C4-2B (cell line): ENCODE results near the gene GPR68.

Experiments
- H3K27ac ChIP-seq: fragments of 450-650 bp; 2 replicates; pipeline ENCODE4 v1.5.1; 2017
- ZFX ChIP-seq: fragments of 450-650 bp; IDR thresholded peaks from 2 replicates; pipeline ENCODE4 v1.6.1; 2017
- TF ChIP-seq, protein P1 (sequence below): fragments of 450-650 bp; conservative IDR thresholded peaks from 2 replicates; pipeline ENCODE4 v1.5.1; 2017; ENCODE audit warnings: mild to moderate bottlenecking

The GPR68 gene

DNA sequence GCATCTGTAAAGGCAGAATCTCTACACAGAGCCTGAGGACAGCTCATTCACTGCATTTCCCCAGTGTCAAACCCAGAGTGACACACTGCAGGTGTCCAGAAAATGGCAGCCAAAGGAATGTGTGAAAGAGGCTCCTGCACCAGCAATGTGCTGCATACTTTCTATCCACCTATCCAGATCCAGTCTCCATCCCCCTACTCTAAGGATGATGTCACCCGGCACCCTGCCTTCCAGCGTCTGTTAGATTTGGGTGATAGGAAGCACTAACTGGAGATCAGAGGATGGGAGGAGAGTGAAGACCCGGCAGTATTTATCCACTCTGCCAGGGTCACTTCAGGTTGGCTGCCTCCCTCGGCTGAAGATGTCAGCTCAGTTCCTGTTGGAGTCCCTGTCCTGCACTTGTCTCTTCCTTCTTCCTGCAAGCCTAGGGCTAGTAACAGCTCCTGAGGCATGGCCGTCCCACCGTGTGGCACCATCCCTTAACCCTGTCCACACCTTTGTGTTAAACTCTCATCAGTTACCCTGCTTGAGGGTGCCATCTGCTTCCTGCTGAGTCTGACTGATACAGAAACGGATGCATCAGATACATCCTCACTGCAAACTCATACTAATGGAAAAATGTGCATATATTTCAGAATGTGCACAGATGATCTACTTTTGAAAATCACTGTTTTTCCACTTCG, 13.0 kb upstream of the GPR68 start:
- no peak for TF ChIP-seq ZFX
- TF ChIP-seq, protein P1, sequence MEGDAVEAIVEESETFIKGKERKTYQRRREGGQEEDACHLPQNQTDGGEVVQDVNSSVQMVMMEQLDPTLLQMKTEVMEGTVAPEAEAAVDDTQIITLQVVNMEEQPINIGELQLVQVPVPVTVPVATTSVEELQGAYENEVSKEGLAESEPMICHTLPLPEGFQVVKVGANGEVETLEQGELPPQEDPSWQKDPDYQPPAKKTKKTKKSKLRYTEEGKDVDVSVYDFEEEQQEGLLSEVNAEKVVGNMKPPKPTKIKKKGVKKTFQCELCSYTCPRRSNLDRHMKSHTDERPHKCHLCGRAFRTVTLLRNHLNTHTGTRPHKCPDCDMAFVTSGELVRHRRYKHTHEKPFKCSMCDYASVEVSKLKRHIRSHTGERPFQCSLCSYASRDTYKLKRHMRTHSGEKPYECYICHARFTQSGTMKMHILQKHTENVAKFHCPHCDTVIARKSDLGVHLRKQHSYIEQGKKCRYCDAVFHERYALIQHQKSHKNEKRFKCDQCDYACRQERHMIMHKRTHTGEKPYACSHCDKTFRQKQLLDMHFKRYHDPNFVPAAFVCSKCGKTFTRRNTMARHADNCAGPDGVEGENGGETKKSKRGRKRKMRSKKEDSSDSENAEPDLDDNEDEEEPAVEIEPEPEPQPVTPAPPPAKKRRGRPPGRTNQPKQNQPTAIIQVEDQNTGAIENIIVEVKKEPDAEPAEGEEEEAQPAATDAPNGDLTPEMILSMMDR, result no peak
- no peak overlapping the region for H3K27ac ChIP-seq

DNA sequence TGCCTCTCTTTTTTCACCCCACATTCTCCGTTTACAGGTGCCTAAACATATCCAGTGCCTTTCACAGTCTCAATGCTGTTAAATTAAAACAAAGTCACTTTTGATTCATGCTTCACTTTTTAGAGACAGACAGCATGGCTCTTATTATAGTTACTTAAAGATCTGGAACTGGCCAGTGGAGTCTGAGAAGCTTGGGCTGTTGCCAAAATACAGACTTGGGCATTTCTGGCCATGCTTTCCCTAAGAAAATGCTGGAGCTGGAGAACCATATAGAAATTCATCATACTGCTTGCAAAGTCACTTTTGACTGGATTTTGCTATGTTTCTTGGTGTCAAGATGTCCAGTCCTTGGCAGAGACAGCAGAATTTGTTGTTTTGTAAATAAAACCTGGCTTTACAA, 12.2 kb upstream of the GPR68 start:
- no peak overlapping the region for H3K27ac ChIP-seq
- TF ChIP-seq ZFX, result no peak
- TF ChIP-seq, protein P1, result no peak

DNA sequence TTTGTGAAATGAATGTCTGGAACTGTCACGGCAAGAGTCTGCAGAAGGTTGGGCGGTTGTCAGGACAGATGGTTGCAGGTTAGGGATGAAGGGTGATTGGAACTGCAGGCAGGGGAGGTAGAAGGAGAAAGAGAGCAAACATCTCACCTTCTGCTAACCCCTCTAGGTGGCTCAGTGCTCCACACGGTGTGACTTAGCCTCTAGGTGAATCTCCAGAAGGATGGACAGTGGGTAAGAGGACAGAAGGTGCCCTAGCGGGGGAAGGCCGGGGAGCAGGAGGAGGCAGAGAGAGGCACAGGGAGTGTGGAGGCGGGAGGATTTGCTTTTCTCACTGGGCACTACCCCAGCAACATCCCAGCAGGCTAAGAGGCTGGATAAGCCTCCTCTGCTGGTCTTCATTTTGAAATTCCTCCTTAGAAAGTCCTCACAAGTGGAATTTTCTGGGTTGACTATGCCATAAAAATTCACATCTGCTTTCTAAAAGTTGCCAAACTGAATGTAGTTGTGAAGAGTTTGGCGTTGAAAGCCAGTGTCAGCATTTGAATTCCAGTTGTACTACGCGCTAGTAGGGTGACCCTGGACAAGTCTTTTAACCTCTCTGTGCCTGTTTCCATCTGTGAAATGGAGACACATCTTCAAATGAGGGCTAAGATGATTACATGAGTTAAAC, 10.7 kb upstream of the GPR68 start:
- TF ChIP-seq ZFX, result no peak
- H3K27ac ChIP-seq, result no peak overlapping the region

DNA sequence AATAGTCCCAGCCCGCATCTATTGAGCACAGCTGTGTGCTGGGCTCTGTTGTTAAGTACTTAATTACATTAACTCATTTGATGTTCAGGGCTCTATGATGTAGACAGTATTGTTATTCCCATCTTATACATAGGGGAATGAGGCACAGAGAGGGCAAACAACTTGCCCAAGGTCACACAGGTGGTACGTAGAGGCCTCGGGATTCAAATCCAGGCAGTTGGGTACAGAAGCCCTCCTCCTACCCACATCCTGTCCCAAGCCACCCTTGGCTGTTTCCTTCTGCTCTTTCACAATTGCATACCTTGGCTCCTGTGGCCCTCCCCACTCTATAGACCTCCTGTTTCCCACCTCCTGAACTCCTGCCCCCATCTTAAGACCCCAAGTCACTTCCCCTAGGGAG, 10.0 kb upstream of the GPR68 start:
- TF ChIP-seq ZFX, result no peak
- TF ChIP-seq, protein P1, result no peak
- no peak overlapping the region for H3K27ac ChIP-seq

DNA sequence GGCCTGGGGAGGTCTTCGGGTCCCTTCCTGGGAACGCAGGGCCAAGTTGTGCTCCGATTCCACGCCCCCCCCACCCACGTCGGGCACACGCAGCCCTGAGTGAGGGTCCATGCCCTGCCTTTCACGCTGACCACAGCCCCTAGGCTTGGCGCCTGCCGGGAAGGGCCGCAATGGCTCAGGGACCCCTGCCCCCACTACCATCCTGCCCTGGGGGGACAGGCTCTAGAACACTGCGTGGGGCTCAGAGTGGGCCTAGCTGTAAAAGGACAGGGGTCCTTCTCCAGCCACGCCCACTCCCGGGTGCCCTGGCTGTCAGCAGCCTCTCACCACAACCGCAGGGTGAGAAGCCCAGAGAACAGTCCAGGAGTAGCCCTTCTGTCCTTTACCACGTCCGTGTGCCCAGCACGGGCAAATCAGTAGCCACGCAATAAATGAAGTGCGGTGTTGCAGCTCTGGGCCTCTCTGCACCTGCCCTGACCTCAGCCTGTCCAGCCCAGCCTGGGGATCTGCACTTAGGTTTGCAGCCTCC, 9.4 kb upstream of the GPR68 start:
- H3K27ac ChIP-seq, result peak overlapping the region; percentile 27; the same call in 1 of the 2 replicates

DNA sequence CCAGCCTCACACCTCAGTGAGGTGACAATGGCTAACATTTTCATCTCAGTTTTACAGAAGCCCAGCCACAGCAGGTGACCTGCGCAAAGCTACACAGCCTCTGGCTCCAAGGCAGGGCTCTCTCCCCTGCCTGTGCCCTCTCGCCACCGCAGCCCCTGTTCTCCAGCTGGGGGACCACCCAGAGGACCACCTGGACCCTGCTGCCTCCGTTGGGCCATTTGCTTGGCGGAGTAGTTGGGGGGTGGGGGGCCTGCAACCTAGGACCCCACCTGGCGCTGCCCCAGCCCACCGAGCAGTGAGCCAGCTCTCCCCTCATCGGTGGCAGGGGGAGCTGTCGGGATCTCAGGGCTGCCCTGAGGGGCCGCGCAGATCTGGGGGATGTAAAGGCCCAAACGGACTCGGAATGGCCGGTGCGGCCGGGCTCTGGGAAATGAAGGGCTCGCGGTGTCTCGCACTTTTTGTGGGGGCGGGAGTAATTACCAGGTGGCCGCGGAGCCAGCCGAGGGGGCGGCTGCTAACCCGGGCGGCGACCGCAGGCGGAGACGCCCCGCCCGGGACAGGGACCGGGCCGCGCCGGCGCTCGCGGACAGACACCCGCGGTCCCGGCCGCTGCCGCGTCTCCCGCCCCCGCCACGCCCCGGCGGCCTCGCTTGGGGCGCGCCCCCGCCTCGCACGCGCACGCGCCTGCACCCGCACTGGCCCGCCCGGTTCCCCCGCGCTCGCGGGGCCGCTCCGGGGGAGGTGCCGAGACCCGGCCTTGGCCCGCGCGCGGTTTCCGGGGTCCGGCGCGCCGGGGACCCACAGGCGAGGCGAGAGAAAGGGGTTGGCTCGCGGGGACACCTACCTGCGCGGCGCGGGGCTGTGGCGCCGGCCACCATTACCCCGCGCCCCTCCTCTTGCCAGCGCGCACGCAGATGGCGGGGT, 8.6 kb upstream of the GPR68 start:
- no peak for TF ChIP-seq ZFX
- TF ChIP-seq, protein P1, result no peak
- H3K27ac ChIP-seq, result peak overlapping the region; percentile 27; the same call in 1 of the 2 replicates

More for the DNA sequence above, 9.4 kb upstream of the GPR68 start:
- no peak for TF ChIP-seq ZFX
- TF ChIP-seq, protein P1, result no peak

DNA sequence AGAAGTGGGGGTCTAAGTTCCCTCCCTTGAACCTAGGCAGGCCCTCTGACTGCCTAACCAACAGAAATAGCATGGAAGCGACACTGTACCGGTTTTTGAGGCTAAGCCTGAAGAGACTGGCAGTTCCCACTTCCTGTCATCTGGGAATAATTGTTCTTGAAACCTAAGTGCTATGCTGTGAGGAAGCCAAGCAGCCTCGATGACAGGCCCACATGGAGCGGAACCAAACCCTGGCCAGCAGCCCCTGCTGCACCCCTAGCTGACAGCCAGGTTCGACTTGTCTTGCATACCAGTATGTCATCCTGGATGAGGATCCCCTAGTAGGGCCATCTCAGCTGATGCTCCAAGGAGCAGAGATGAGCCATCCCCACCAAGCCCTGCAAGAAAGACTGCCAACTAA, 6.4 kb upstream of the GPR68 start:
- no peak for TF ChIP-seq ZFX
- TF ChIP-seq, protein P1, result no peak
- no peak overlapping the region for H3K27ac ChIP-seq
